Measurements from ENCODE around the gene DDX1. TPM values are rescaled to one million over a fixed set of nuclear protein-coding genes. Genes with fewer than 3 reads are reported as not detected.

DDX1 gene
- total and polyA plus RNA-seq, 2 experiments from 2014 or later: 72.6 to 101 TPM

DNA sequence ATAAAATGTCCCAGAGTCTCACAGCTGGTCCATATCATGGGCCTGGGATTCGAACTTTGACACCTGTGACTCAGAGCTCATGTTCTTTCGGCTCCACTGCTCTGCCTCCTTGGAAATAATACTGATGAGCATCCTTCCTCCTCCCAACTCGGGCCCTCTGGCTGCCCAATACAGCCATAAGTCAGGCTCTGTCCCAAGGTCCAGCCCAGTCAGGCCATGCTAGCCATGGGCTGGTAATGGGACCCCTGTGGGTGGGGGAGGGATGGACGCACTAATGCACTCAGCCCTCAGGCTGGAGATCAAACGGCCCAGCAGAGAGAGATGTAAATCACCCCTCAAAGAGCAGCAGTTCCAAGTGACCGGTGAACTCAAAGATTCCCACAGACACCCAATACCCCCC is 61.1 kb downstream of the DDX1 start:
- DNase-seq: no peak
- no peak overlapping the region for H3K4me3 ChIP-seq
- no peaks in the 10 kb centered on the region for H3F3A ChIP-seq (ENCODE audit: insufficient read depth)
- no peaks in the 10 kb centered on the region for H3K9me2 ChIP-seq (ENCODE audit: insufficient read depth)
- no peaks in the 10 kb centered on the region for H3K36me3 ChIP-seq (ENCODE audit: low read depth)
- in situ Hi-C loops (cut with MboI): no loop called here
- WGBS, 2 experiments (ENCODE audit: low coverage in 1 of 2, low lambda C conversion rate in 2 of 2, missing lambda C conversion rate in 2 of 2): 34 to 38% methylated on average over 6 of the region's 6 CpGs
- no peak overlapping the region for H3K27ac ChIP-seq
- no peaks in the 10 kb centered on the region for H3K4me1 ChIP-seq (ENCODE audit: insufficient read depth)
- H3K9me3 ChIP-seq (ENCODE audit: low read depth): no peaks in the 10 kb centered on the region
- TF ChIP-seq EZH2 (IDR thresholded peaks at IDR 0.05; ENCODE audit: insufficient read depth, poor library complexity, severe bottlenecking) (no peak), EZH2phosphoT487 (IDR thresholded peaks at IDR 0.05; ENCODE audit: insufficient read depth, low read depth) (no peak)
- H2AFZ ChIP-seq: no peak overlapping the region
- H3K79me2 ChIP-seq (ENCODE audit: insufficient read depth): no peaks in the 10 kb centered on the region
- no peaks in the 10 kb centered on the region for H4K20me1 ChIP-seq (ENCODE audit: insufficient read depth)
- H3K9ac ChIP-seq: no peak overlapping the region
- peaks cover 10% of the 10 kb centered on the region; the same call in 1 of the 2 replicates for H3K27me3 ChIP-seq (replicated peaks; ENCODE audit: insufficient read depth)
- no peak overlapping the region for H3K4me2 ChIP-seq (ENCODE audit: unreplicated experiment)

DNA sequence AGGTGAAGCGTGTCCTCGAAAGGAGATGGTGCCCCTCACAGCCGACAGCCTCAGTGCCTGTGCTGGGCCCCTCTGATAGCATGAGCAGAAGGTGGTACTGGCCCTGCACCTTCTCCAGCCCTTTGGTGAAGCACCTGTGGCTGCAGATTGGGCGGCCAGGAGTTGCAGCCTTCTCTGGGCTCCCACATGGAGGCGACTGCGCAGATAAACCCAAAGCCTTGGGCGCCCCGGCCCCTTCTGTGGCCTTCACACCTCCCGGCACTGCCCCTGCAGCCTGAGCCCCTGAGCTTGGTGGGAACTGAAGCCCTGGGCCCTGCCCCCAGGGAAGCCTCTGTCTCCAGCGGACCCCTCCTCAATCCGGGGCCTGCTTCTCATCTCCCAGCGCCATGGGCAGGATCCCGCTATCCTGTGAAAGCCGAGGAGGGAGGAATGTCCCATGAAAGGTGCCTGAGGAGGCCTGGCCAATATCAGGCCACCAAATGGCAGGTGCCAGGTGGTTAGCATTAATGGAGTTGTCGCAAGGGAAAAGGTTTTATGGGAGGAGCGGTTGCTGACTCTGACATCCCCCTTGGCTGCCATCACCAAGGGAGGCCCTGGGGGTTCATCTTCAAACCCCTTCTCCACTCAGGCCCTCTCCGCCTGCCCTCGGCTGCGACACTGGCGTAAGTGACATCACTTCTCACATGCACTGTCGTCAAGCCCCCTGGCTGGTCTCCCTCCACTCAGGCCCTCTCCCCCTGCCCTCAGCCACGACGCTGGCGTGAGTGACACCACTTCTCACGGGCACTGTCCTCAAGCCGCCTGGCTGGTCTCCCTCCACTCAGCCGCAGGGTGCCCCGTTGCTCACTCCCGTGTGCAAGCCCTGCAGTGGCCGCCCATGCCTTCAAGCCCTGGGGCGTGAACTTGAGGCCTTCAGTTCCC is 62.4 kb downstream of the DDX1 start:
- Histone ChIP-seq H3F3A (ENCODE audit: insufficient read depth) (no peaks in the 10 kb centered on the region), H3K4me1 (ENCODE audit: insufficient read depth) (no peaks in the 10 kb centered on the region), H3K9me3 (ENCODE audit: low read depth) (no peaks in the 10 kb centered on the region), H3K27me3 (replicated peaks; ENCODE audit: insufficient read depth) (peaks cover 10% of the 10 kb centered on the region; the same call in 1 of the 2 replicates), H3K79me2 (ENCODE audit: insufficient read depth) (no peaks in the 10 kb centered on the region), H3K4me3 (no peak overlapping the region), H3K4me2 (ENCODE audit: unreplicated experiment) (no peak overlapping the region), H4K20me1 (ENCODE audit: insufficient read depth) (no peaks in the 10 kb centered on the region), H3K9ac (no peak overlapping the region), H3K36me3 (ENCODE audit: low read depth) (no peaks in the 10 kb centered on the region), H3K9me2 (ENCODE audit: insufficient read depth) (no peaks in the 10 kb centered on the region), H3K27ac (no peak overlapping the region), H2AFZ (no peak overlapping the region)
- in situ Hi-C loops (cut with MboI): no loop called here
- no peak for TF ChIP-seq EZH2phosphoT487 (IDR thresholded peaks at IDR 0.05; ENCODE audit: insufficient read depth, low read depth)
- TF ChIP-seq EZH2 (IDR thresholded peaks at IDR 0.05; ENCODE audit: insufficient read depth, poor library complexity, severe bottlenecking): no peak
- DNase-seq: no peak
- 43 to 45% methylated on average over 28 to 31 of the region's 31 CpGs for WGBS, 2 experiments (ENCODE audit: low coverage in 1 of 2, low lambda C conversion rate in 2 of 2, missing lambda C conversion rate in 2 of 2)

DNA sequence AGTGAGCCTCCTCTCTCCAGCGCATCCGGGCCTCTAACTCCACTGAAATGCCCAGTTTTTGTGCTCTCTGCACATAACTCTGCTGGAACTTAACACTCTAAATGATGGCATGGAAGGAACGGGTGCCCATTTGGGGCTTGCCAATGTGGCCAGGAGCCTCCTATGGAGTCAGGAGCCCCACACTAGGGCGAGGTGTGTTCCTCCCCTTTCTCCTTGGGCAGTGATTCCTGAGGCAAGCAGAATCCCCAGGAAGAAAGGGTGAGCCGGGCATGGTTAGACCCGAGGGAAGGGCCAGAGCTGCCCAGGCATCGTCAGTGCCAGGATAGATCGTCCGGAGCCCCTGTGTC is 63.0 kb downstream of the DDX1 start:
- Histone ChIP-seq H3K36me3 (ENCODE audit: low read depth) (no peaks in the 10 kb centered on the region), H2AFZ (no peak overlapping the region), H3K4me3 (no peak overlapping the region), H3K79me2 (ENCODE audit: insufficient read depth) (no peaks in the 10 kb centered on the region), H3K4me2 (ENCODE audit: unreplicated experiment) (no peak overlapping the region), H3F3A (ENCODE audit: insufficient read depth) (no peaks in the 10 kb centered on the region), H3K9ac (no peak overlapping the region), H3K4me1 (ENCODE audit: insufficient read depth) (no peaks in the 10 kb centered on the region), H4K20me1 (ENCODE audit: insufficient read depth) (no peaks in the 10 kb centered on the region), H3K27me3 (replicated peaks; ENCODE audit: insufficient read depth) (peaks cover 13% of the 10 kb centered on the region; the same call in 1 of the 2 replicates), H3K9me3 (ENCODE audit: low read depth) (no peaks in the 10 kb centered on the region), H3K27ac (no peak overlapping the region), H3K9me2 (ENCODE audit: insufficient read depth) (no peaks in the 10 kb centered on the region)
- 50 to 53% methylated on average over 9 of the region's 9 CpGs for whole genome bisulfite sequencing, 2 experiments (ENCODE audit: low coverage in 1 of 2, low lambda C conversion rate in 2 of 2, missing lambda C conversion rate in 2 of 2)
- DNase-seq: no peak
- TF ChIP-seq EZH2 (IDR thresholded peaks at IDR 0.05; ENCODE audit: insufficient read depth, poor library complexity, severe bottlenecking) (no peak), EZH2phosphoT487 (IDR thresholded peaks at IDR 0.05; ENCODE audit: insufficient read depth, low read depth) (no peak)
- in situ Hi-C loops (cut with MboI): no loop called here

DNA sequence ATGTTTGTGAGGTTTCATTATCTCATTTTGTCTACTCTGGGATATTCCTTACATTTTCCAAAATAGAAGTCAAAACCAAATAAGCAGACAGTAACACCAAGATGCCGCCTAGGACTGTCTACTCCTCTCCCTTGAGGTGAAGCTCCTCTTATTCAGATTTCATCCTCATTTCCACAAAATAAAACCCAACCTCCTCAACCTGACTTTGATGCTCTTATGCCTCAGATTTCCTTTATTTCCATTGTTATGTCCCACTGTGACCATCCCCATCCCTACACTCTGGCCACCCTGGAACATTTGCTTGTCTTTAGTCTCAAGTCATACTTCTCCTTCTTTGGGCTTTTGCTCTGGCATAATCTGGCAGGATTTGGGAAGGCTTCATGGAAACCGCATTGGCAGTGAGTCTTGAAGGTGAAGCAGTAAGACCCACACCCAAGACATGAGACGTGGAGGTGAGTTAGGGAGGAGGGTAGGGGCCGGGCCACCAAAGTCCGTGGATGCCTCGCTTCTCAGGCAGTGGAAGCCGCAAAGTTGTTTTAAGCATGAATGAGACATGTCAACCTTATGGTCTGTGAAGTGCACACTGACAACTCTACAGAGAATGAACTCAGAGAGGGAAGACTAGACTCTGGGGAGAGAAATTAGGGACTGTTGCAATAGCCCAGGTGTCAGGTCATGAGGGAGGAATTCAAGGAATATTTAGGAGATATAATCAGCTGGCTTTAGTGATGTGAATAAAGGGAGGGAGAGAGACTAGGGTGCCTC is 63.6 kb downstream of the DDX1 start:
- H4K20me1 ChIP-seq (ENCODE audit: insufficient read depth): no peaks in the 10 kb centered on the region
- 75 to 76% methylated on average over 7 of the region's 7 CpGs for WGBS, 2 experiments (ENCODE audit: low coverage in 1 of 2, low lambda C conversion rate in 2 of 2, missing lambda C conversion rate in 2 of 2)
- no peaks in the 10 kb centered on the region for H3K4me1 ChIP-seq (ENCODE audit: insufficient read depth)
- no peak for TF ChIP-seq EZH2phosphoT487 (IDR thresholded peaks at IDR 0.05; ENCODE audit: insufficient read depth, low read depth)
- TF ChIP-seq EZH2 (IDR thresholded peaks at IDR 0.05; ENCODE audit: insufficient read depth, poor library complexity, severe bottlenecking): no peak
- H3K27me3 ChIP-seq (replicated peaks; ENCODE audit: insufficient read depth): peaks cover 13% of the 10 kb centered on the region; the same call in 1 of the 2 replicates
- H3F3A ChIP-seq (ENCODE audit: insufficient read depth): no peaks in the 10 kb centered on the region
- no peaks in the 10 kb centered on the region for H3K36me3 ChIP-seq (ENCODE audit: low read depth)
- no peaks in the 10 kb centered on the region for H3K79me2 ChIP-seq (ENCODE audit: insufficient read depth)
- in situ Hi-C loops (cut with MboI): no loop called here
- DNase-seq: no peak
- H2AFZ ChIP-seq: no peak overlapping the region
- H3K27ac ChIP-seq: no peak overlapping the region
- H3K9me2 ChIP-seq (ENCODE audit: insufficient read depth): no peaks in the 10 kb centered on the region
- no peak overlapping the region for H3K4me3 ChIP-seq
- H3K9ac ChIP-seq: no peak overlapping the region
- H3K4me2 ChIP-seq (ENCODE audit: unreplicated experiment): no peak overlapping the region
- no peaks in the 10 kb centered on the region for H3K9me3 ChIP-seq (ENCODE audit: low read depth)

Measured in GM23248 (cell line).